GM18508 (cell line): ENCODE data around the gene HJURP.

ENCODE experiments used
- ATAC-seq: cut with Tn5 transposase; IDR thresholded peaks from one replicate; pipeline ENCODE4 v1.9.1; 2021; ENCODE audit warnings: moderate number of reproducible peaks; ENCODE audit not compliant: insufficient read depth, unreplicated experiment

HJURP gene

GRCh38 chr2:233831861-233832260, 22.5 kb downstream of the HJURP start:
- no peak for ATAC-seq

GRCh38 chr2:233831011-233831721, 23.2 kb downstream of the HJURP start:
- no peak for ATAC-seq

- no peak for ATAC-seq
These were observed 24.1 kb downstream of the HJURP start for GRCh38 chr2:233830111-233830802.

- ATAC-seq, result no peak
These were observed 24.9 kb downstream of the HJURP start for GRCh38 chr2:233829193-233830110.

- no peak for ATAC-seq
These were observed 25.7 kb downstream of the HJURP start for GRCh38 chr2:233828546-233829192.

GRCh38 chr2:233824373-233824772, 30.0 kb downstream of the HJURP start:
- ATAC-seq, result no peak

- ATAC-seq, result no peak
These were observed 30.6 kb downstream of the HJURP start for GRCh38 chr2:233823731-233824121.

- no peak for ATAC-seq
These were observed 31.3 kb downstream of the HJURP start for GRCh38 chr2:233822781-233823730.

- no peak for ATAC-seq
These were observed 32.1 kb downstream of the HJURP start for GRCh38 chr2:233822101-233822771.

- ATAC-seq, result no peak
These were observed 32.6 kb downstream of the HJURP start for GRCh38 chr2:233821709-233822100.

GRCh38 chr2:233821196-233821595, 33.1 kb downstream of the HJURP start:
- no peak for ATAC-seq

GRCh38 chr2:233820774-233821105, 33.6 kb downstream of the HJURP start:
- no peak for ATAC-seq

- no peak for ATAC-seq
These were observed 34.2 kb downstream of the HJURP start for GRCh38 chr2:233819884-233820773.

GRCh38 chr2:233818639-233819621, 35.4 kb downstream of the HJURP start:
- ATAC-seq, result no peak

- ATAC-seq, result no peak
These were observed 36.2 kb downstream of the HJURP start for GRCh38 chr2:233817995-233818638.

GRCh38 chr2:233817361-233817911, 36.9 kb downstream of the HJURP start:
- ATAC-seq, result no peak
